GM19467 (cell line): ENCODE data around the gene UNC5C.
"Not testable (repeated sequence)": the region's sequence is repeated elsewhere in the genome, so short reads cannot be mapped to it uniquely, and the experiment has no call there.

ENCODE experiments used
- ATAC-seq: cut with Tn5 transposase; IDR thresholded peaks from one replicate; pipeline ENCODE4 v1.9.1; 2021; ENCODE audit warnings: mild to moderate bottlenecking, moderate library complexity; ENCODE audit not compliant: unreplicated experiment

UNC5C gene

DNA sequence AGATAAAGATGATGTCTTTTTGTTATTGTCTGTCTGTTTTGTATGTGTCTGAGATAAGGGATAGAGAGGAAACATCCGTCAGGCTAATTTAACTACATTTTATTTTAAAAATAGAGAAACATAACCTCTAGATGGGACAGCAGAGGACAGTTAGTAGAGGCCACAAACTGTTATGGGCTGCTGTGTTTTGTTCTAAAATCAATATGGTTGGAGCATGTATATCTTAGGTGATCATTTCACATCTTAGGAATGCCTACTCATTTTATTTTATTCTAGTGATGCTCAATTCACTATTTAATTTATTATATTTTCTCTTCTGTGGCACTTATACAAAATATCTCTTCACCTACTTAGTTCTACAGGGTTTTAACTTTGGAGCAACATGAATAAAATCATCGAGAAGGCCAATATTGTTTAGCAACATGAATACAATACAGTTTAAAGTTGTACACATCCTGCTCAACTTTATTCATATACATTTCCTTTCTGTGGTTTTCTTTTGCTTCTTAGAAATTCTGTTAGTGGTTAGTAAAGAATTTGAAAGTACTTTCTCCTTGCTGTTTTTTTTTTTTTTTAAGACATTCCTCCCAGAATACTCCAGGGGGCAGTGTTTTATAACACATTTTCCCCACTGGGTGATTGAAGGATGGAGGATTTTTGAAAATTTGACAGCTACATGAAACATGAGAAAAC is 392.9 kb downstream of the UNC5C start:
- peak; percentile 59 for ATAC-seq

DNA sequence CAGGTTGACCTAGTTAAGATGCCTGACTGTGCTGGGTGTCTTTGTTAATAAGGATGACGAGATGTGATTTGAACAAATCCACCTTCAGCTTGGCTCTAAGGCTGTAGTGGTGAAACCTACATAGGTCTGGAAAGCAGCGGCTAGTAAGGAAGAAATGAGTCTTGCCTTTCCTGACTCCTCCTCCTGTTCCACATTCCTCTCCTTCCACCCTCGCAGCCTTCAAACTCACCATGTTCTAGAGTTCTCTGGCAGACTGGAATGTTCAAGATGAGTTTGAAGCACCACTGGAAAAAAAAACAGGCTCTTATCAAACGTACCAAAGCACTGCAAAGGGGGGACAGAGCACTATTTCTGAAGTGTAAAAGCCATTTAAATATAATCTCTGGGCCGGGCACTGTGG is 395.6 kb downstream of the UNC5C start:
- no peak for ATAC-seq

DNA sequence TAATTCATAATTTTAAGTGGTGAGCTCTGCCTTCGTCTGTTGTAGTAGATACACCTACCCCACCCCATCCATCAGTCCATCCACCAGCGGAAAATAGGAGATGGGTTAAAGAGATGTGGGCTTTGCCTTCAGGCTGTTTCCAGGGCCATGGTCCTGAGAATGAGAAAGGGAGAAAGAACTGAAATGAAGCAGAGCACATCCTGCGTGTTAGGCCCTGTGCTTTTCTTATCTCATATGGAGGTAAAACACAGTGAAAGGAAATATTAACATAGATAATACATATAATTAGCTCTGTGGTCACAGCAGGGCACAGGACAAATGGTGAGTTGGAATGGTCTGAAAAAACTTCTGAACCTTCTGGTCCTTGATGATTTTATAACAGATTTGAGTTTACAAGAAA is 397.5 kb downstream of the UNC5C start:
- ATAC-seq: no peak

GRCh38 chr4:95142932-95143331 is 405.8 kb downstream of the UNC5C start:
- no peak for ATAC-seq

- no peak for ATAC-seq
These were observed 407.4 kb downstream of the UNC5C start for GRCh38 chr4:95141361-95141760.

DNA sequence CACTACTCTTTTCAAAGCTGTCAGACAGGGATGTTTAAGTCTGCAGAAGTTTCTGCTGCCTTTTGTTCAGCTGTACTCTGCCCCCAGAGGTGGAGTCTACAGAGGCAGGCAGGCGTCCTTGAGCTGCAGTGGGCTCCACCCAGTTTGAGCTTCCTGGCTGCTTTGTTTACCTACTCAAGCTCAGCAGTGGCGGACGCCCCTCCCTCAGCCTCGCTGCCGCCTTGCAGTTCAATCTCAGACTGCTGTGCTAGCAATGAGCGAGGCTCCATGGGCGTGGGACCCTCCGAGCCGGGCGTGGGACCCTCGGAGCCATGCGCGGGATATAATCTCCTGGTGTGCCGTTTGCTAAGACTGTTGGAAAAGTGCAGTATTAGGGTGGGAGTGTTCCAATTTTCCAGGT is 409.3 kb downstream of the UNC5C start:
- not testable (repeated sequence) for ATAC-seq

DNA sequence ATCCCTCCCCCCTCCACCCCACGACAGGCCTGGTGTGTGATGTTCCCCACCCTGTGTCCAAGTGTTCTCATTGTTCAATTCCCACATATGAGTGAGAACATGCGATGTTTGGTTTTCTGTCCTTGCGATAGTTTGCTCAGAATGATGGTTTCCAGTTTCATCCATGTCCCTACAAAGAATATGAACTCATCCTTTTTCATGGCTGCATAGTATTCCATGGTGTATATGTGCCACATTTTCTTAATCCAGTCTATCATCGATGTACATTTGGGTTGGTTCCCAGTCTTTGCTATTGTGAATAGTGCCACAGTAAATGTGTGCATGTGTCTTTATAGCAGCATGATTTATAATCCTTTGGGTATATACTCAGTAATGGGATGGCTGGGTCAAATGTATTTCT is 414.8 kb downstream of the UNC5C start:
- not testable (repeated sequence) for ATAC-seq

- no peak for ATAC-seq
These were observed 418.9 kb downstream of the UNC5C start for GRCh38 chr4:95129821-95130311.

- no peak for ATAC-seq
These were observed 419.7 kb downstream of the UNC5C start for GRCh38 chr4:95129031-95129430.

GRCh38 chr4:95124906-95125504 is 423.8 kb downstream of the UNC5C start:
- no peak for ATAC-seq

GRCh38 chr4:95122001-95122400 is 426.8 kb downstream of the UNC5C start:
- no peak for ATAC-seq

DNA sequence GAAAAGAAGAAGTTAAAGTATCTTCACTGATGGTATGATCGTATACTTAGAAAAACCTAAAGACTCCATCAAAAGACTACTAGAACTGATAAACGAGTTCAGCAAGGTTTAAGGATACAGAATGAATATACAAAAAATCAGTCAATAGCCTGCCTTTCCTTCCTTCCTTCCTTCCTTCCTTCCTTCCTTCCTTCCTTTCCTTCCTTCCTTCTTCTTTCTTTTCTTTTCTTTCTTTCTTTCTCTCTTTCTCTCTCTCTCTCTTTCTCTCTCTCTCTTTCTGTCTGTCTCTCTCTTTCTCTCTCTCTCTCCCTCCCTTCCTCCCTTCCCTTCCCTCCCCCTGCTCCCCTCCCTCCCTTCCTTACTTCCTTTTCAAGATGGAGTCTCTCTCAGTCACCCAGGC is 428.3 kb downstream of the UNC5C start:
- no peak for ATAC-seq

DNA sequence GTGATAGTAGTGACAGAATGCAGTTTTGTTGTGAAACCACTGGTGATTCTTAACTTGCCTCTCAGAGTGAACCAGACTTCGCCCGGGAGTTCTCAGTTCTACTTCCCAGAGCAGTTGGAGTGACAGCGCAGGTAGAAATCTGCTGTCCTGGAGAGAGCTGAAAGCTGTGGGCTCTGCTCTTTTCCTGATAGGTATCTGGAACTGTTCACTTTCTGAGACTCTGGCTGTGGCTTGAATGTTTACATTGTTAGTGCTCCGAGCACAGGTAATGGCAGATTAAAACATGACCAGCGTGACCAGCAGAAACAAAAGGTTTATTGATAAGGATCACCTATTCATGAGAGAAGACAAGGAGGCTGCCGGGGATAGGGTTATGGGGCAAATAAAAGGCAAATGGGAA is 430.3 kb downstream of the UNC5C start:
- ATAC-seq: no peak

- no peak for ATAC-seq
These were observed 434.3 kb downstream of the UNC5C start for GRCh38 chr4:95114521-95114920.
